ENCODE measurements around the gene SELENOI.
"Not testable (repeated sequence)": the region's sequence is repeated elsewhere in the genome, so short reads cannot be mapped to it uniquely, and the experiment has no call there.

Gene SELENOI

GRCh38 chr2:26359886-26360473 is 14.0 kb downstream of the SELENOI start:
- no peak for DNase-seq (ENCODE audit: low read depth)

- no peak for DNase-seq (ENCODE audit: low read depth)
These were observed 17.4 kb downstream of the SELENOI start for GRCh38 chr2:26363323-26363722.

- no peak for DNase-seq (ENCODE audit: low read depth)
These were observed 18.0 kb downstream of the SELENOI start for GRCh38 chr2:26363958-26364357.

GRCh38 chr2:26364669-26365068 is 18.7 kb downstream of the SELENOI start:
- no peak for DNase-seq (ENCODE audit: low read depth)

- no peak for DNase-seq (ENCODE audit: low read depth)
These were observed 21.0 kb downstream of the SELENOI start for GRCh38 chr2:26366957-26367356.

GRCh38 chr2:26369664-26370063 is 23.7 kb downstream of the SELENOI start:
- not testable (repeated sequence) for DNase-seq (ENCODE audit: low read depth)

- not testable (repeated sequence) for DNase-seq (ENCODE audit: low read depth)
These were observed 25.0 kb downstream of the SELENOI start for GRCh38 chr2:26370909-26371308.

- DNase-seq (ENCODE audit: low read depth): no peak
These were observed 30.9 kb downstream of the SELENOI start for GRCh38 chr2:26376799-26377198.

- DNase-seq (ENCODE audit: low read depth): no peak
These were observed 34.3 kb downstream of the SELENOI start for GRCh38 chr2:26380281-26380680.

GRCh38 chr2:26382564-26382963 is 36.6 kb downstream of the SELENOI start:
- DNase-seq (ENCODE audit: low read depth): no peak

- no peak for DNase-seq (ENCODE audit: low read depth)
These were observed 38.2 kb downstream of the SELENOI start for GRCh38 chr2:26384183-26384582.

- no peak for DNase-seq (ENCODE audit: low read depth)
These were observed 38.7 kb downstream of the SELENOI start for GRCh38 chr2:26384597-26384996.

GRCh38 chr2:26387189-26387588 is 41.2 kb downstream of the SELENOI start:
- DNase-seq (ENCODE audit: low read depth): no peak

- DNase-seq (ENCODE audit: low read depth): no peak
These were observed 48.8 kb downstream of the SELENOI start for GRCh38 chr2:26394694-26395093.

- DNase-seq (ENCODE audit: low read depth): no peak
These were observed 49.5 kb downstream of the SELENOI start for GRCh38 chr2:26395394-26395793.

- peak; percentile 3 for DNase-seq (ENCODE audit: low read depth)
These were observed 50.9 kb downstream of the SELENOI start for GRCh38 chr2:26396734-26397298.

GRCh38 chr2:26399771-26400376 is 53.9 kb downstream of the SELENOI start:
- no peak for DNase-seq (ENCODE audit: low read depth)

GRCh38 chr2:26400723-26401122 is 54.8 kb downstream of the SELENOI start:
- DNase-seq (ENCODE audit: low read depth): no peak

- DNase-seq (ENCODE audit: low read depth): no peak
These were observed 56.0 kb downstream of the SELENOI start, which contains the start of gene DRC1 for GRCh38 chr2:26401739-26402541. DRC1 (plus strand) TSS chr2:26401920; CDS start chr2:26401990, 70 bp downstream.

- no peak for DNase-seq (ENCODE audit: low read depth)
These were observed 61.6 kb downstream of the SELENOI start for GRCh38 chr2:26407526-26407925.

- no peak for DNase-seq (ENCODE audit: low read depth)
These were observed 63.8 kb downstream of the SELENOI start for GRCh38 chr2:26409785-26410184.

GRCh38 chr2:26410764-26411243 is 64.9 kb downstream of the SELENOI start:
- DNase-seq (ENCODE audit: low read depth): no peak

- DNase-seq (ENCODE audit: low read depth): no peak
These were observed 65.5 kb downstream of the SELENOI start for GRCh38 chr2:26411419-26411818.
